ENCODE measurements around the gene CNGB1.
"Not testable (repeated sequence)": the region's sequence is repeated elsewhere in the genome, so short reads cannot be mapped to it uniquely, and the experiment has no call there.

CNGB1 gene

DNA sequence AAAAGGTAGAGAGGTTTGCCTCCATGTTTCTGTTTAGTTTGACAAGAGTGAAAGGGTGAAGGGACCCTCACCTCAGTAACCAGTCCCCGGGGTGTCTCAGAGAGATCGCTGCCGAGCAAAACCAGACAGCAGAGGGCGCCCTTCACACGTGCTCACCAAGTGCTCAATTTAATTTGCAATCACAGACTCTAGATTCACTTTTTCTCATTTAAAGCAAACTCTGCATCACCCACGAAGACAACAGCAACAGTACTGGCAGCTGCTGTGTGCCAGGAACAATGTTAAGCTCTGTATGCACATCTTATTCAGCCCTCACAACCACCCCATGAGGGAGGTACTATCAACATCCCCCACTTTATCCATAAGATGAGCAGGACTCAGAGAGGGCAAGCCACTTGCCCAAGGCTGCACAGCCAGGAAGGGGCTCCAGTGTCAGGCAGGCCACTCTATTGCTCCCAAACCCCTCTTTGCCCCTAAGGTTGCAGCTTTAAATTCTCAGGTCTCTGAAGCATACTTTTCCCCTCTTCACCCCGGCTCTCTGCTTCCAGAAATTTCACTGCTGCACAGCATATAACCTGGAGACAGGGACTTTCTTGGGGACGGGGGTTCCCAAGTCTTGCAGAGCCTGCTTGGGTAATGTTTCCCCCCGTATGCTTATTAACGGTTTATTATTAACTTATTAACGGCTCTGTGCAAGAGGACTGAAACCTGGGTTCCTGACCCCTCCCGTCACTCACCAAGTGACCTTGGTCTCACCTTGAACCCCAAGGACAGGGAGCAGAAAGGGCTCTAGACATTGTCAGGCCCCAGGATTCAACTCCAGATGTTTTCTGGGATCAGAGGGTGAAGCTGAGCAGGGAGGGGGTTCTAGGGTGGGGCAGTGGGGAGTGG lies 70.9 kb downstream of the CNGB1 start:
- DNase-seq = peak; percentile 14

DNA sequence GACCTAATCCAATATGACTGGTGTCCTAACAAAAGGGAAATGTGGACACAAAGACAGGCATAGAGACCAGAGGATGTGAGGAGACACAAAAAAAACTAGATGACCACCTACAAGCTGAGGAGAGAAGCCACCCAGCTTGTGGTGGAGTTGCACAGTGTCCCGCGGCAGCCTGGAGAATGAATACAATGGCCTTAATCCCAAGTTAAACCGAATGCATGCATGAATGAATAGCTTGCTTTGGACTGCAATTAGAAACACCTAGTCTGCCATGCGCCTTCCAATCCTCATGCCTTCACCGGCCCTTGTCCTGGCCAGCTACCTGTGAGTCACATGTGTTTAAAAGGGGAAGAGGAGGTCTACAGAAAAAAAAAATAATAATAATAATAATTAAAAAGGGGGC lies 72.0 kb downstream of the CNGB1 start:
- DNase-seq = no peak

DNA sequence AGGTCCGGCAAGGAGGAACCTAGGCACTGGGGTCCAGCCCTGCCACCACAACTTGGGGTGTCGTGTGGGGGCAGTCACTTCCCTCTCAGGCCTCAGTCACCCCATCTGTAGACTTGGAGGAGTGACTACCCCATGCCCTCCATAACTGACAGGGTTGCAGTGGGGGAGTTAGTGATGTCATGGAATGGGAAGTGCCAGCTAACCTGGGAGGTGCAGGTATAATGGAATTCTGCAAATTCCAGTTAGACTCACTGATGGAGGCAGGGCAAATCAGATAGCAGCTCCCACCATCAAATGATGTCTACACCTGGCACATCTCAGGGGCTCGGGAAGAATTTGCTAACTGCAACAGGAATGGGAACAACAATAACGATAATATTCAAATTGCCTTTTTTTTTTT lies 72.9 kb downstream of the CNGB1 start:
- DNase-seq = no peak

DNA sequence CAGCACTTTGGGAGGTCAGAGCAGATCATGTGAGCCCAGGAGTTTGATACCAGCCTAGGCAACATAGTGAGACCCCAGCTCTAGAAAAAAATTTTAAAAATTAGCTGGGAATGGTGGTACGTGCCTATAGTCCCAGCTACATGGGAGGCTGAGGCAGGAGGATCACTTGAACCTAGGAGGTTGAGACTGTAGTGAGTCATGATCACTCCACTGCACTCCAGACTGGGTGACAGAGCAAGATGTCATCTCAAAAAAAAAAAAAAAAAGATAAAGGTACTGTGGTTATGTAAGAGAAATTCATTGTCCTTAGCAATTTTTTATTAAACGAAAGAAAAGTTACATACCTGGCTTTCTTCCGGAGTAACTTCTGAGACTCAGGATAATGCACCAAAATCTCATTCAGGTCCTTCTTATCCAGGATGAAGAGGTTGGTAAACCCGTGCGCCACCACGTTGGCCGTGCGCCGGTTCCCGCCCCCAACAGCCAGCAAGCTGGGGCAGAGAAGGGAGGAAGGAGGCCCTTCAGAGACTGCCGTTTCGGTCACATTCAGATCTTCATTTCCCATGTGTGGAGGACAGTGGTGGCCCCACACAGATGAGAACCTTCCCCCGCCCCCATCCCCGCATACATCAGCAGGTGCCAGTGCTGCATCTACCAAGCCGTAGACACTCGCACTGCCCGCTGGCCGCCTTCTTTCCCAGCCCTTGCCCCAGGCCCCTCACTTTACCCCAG lies 73.7 kb downstream of the CNGB1 start:
- DNase-seq = no peak

DNA sequence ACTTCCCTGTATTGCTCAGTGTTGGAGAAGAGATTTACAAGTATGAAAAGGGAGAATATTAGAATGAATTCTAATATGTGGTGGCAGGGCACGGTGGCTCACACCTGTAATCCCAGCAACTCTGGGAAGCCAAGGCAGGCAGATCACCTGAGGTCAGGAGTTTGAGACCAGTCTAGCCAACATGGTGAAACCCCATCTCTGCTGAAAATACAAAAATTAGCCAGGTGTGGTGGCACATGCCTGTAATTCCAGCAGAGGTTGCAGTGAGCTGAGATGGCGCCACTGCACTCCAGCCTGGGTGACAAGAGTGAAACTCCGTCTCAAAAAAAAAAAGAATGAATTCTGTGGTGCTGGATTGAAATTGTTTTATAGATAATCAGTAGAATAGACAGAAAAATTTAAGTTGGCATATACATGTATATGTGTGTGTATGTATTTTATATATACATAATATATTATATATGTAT lies 75.8 kb downstream of the CNGB1 start:
- DNase-seq = not testable (repeated sequence)

DNA sequence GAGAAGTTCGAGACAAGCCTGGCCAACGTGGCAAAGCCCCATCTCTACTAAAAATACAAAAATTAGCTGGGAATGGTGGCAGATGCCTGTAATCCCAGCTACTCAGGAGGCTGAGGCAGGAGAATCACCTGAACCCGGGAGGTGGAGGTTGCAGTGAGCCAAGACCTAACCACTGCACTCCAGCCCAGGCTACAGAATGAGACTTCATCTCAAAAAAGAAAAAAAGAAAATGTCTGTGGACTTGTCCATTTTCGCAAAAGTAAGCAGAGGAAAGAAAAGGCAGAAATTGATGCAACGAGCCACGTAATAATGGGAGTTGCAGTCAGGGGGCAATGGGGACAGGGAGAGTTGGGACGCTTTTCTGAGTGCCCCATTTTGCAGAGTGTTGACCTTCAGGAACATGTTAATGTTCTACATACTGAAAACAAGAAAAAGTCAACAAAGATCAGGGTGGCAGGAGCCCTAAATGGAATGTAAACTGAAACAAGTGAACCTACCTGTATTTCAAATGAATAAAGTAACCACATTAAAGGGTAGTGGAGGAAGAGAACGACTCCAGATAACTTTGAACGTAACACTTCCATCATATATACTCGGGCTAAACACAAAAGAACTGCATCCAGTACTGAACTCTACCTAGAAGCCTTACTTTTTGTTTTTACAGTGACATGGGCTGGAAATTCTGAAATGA lies 76.4 kb downstream of the CNGB1 start:
- DNase-seq = no peak

DNA sequence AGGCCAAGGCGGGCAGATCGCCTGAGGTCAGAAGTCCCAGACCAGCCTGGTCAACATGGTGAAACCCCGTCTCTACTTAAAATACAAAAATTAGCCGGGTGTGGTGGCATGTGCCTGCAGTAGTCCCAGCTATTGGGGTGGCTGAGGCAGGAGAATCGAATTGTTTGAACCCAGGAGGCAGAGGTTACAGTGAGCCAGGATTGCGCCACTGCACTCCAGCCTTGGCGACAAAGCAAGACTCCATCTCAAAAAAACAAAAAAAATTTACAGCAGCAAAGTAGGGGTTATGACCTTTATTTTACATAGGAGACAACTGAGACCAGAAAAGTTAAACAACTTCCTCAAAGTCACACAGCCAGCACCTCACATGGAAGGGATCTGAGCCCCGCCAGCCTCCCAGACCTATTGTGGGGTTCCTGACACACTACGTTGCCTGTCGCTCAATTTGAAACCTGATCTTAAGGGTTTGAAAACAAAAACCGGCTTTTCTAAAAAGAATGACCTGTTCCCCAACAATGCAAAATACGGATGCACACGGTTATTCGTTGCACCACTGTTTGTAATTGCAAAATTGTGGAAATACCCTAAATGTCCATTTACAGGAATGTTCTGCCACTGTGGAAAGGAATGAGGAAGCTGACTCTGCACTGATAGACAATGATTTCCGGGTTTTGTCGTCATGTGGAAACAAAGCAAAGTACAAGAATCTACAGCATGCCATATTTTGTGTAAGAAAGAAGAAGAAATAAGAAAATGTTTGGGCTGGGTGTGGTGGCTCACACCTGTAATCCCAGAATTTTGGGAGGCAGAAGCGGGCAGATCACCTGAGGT lies 77.2 kb downstream of the CNGB1 start:
- DNase-seq = no peak

DNA sequence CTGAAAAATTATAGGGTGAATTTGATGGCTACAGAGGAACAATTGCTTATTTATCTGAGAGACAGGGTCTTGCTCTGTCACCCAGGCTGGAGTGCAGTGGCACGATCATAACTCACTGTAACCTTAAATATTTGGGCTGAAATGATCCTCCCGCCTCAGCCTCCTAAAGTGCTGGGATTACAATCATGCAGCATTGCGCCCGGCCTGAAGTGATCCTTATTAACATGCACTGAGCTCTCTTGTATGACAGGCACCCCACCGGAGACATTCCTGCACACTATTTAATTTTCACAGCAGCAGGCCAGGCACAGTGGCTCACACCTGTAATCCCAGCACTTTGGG lies 77.7 kb downstream of the CNGB1 start:
- no peak for DNase-seq

DNA sequence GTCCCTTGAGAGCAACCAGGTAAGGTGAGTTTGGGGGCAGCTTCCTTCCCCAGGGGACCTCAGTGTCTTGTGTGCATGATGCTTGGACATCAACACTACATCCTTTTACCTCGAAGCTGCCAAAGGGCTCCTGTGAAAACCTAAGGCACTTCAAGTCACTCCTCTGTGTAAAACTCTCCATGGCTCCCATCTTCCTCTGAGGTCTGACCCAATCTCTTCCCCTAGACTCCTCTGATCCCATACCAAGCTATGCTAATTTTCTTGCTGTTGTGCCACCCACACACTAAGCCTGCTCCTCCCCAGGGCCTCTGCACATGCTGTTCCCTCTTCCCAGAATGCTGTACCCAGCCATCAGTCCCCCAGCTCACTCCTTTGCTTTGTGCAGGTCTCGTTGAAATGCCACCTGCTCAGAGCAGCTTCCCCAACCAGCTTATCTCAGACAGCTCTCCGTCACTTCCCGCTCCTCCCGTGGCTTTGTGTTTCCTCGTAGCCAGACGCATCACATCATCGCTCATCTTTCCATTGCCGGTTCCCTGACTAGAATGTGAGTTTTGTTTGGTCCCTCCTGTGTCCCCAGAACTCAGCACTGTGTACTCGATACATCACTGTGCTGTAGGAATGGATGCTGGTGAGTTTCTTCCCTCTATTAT lies 78.4 kb downstream of the CNGB1 start:
- DNase-seq = no peak

DNA sequence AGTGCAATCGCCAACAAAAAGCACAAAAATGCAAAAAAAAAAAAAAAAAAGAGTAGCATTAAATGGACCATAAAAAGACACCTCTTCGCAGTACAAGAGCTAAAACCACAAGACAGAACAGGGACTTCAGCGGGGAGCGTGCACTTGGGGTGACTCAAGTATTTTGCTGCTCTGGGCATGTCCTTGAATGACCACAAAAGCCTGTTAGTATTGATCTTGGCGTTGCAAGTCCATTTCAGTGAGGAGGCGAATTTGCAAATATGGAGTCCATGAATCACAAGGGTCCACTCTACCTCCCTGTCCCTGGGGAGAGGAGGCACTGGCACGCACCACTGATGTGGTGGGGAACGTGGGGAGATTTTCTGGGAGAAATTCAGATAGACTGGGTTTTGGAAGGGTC lies 78.9 kb downstream of the CNGB1 start:
- no peak for DNase-seq

DNA sequence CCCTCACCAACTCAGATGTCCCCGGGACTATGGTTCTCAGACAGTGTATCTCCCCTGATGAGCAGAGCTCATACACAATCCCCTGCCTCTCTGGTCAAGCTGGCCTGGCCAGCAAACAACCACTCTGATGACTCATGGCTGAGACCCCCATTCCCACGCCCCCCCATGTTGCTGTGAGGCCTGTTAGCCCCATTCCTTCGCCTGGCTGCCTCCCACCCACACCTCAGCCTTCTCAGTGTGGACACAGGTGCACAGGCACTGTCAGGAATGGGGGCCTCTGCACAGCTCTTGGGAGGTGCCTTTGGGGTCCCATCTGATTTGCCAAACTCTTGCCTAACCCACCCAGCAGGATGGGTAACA lies 80.2 kb downstream of the CNGB1 start:
- no peak for DNase-seq

DNA sequence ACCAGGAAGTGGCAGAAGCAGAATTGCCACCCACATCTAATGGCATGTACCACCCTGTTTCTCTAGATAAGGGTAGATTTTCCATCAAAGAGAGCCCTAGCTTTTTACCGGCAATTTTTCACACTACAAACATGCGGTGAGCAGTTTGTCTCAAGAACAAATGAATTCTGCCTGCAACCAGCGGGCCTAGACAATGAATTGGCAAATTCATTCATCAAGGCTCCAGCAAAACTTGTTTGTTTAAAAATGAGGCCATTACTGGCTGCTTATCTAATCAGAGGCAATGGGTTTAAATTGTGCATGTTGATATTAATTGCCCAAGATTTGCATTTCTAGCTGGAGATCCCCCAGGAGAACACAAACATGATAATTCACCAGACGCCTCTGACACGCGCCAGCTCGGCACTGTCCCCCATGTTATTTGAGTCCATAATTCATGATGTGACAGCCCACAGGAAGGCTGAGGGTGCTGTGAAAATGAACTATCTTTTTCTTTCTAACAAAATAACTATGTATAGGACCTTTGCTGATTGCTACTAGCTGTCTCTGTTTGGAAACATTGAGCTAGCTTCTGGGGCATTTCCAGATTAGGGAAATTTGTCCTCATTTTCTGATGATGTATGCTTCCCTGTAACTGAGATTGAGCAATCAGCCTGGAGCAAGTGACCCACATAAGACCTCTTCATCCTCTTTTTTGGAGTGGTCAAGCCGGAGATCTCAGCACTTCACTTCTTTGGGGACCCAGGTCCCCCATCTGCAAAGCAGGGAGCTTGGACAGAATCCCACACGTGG lies 80.8 kb downstream of the CNGB1 start:
- DNase-seq = no peak

DNA sequence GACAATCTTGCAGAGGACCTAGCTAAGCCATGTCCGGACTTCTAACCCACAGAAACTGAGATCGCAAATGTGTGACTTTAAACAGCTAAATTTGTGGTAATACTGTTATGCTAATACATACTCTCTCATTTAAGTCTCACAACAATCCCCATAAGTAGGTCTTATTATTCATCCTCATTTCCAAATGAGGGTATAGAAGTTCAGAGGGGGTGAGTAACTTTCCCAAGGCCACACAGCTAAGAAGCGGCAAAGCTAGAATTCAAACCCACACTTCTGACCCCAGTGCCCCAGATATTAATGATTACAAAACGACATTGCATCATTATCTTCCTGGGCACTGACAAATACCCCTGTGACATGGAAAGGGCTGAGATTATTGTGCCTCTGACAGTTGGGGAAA lies 81.4 kb downstream of the CNGB1 start:
- no peak for DNase-seq

DNA sequence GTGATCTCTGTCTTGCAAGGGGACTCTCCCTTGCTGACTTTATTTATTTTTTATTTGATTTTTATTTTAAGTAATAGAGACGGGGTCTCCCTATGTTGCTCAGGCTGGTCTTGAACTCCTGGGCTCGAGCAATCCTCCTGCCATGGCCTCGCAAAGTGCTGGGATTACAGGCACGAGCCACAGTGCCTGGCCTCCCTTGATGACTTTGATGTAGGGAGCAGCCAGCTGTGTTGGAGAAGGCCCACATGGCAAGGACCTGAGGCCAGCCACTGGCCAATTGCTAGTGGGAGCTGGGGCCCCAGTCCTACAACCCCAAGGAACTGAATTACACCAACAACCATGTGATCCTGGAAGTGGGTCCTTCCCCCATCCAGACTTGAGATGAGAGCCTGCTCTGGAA lies 81.8 kb downstream of the CNGB1 start:
- no peak for DNase-seq

DNA sequence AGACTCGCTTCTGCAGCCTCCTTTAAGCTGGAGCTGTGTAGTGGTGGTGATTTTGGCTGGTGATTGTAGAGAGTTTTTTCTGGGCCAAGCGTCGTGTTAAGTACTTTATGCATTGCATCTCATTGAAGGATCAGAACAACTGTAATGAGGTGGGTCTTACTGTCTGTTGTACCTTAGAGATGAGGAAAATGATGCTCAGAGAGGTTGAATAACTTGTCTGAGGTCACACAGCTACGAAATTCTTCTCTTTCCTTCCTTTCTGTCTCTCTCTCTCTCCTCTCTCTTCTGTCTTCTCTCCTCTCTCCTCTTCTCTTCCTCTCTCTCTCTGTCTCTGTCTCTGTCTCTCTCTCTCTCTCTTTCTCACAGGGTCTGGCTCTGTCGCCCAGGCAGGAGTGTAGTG lies 82.8 kb downstream of the CNGB1 start:
- no peak for DNase-seq

DNA sequence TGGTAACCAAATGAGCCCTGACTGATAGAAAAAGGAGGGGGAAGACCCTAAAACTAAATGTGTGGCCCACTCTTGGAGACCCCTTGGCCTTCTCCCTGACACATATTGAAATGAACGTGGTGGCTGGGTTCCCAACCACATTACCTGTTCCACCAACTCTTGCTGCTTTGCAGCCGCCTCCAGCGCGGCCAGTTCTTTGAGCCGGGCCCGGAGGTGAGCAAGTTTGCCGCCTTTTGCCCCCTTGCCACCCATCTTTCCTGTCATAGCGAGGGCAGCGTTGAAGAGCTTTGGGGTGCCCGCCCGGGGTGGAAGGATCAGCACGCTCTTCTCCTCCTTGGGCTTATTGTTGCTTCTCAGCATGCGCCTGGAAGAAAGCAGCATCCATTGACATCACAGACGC lies 83.2 kb downstream of the CNGB1 start:
- no peak for DNase-seq

DNA sequence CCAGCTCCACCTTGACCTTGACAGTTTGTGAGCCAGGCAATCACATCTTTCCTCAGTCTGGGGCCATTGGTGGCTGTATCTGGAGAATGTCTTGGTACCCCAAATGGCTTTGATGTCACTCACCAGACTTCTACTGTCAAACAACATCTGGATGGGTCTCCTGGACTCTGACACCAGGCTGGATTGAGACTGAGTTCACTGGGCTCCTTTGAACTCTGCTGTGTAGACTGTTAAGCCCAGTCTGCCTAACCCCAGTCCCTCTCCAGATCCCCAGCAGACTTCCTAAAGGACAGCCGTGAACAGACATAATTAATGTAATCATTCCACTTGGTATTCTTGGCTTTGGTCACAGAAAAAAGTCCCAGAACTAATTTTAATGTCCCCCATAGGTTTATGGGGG lies 84.5 kb downstream of the CNGB1 start:
- DNase-seq = no peak

DNA sequence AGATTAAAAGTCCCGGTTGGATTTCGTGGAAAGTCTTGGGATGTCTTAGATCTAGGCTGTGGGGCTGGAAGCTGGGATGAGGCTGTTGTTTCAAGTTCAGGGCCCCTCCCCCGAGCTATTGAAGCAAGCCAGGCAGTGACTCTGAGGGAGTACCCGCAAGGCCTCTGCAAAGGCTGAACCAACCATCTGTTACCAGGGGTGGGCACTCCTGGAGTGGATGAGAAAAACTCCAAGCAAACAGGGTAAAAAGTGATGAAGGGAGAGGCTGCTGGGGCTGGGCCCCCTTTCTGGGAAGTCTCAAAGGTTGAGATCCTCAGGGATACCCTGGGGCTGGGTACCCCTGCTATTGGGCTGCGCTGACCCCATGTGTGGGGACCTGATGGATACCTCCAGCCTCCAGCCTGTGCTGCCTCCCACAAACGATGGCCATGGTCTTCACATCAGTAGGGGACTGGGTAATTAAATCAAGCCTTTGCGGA lies 86.2 kb downstream of the CNGB1 start:
- no peak for DNase-seq

DNA sequence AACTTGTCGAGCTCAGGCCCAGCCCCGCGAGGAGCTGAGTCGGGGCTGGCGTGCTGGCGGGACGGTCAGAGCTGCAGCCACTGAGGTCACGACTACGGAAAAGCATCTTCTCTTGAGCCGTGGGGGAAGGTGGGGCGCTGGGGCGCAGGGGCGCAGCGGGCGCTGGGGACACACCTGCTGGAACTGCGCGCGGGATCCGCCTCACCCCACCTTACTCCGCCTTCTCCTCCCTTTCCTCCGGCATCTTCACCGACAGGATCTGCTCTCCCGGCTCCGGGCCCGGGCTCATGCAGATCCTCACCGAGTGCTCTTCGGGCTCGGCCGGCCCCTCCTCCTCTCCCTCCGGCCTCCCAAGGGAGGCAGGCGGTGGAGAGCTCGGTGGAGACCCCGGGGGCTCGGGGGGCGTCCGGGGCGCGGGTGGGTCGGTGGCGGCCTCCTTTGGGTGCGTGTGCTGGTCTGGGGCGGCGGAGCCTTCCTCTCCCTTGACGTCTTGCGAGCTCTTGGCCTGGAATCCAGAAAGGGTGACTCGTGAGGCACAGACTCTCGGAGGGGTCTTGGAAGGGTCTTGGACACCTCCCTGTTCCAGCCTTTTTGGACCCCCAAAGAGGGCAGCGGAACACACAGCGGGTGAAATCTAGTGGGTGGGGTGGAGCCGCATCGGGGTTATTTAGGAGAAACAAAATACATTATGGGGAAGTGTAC lies 86.8 kb downstream of the CNGB1 start:
- no peak for DNase-seq

DNA sequence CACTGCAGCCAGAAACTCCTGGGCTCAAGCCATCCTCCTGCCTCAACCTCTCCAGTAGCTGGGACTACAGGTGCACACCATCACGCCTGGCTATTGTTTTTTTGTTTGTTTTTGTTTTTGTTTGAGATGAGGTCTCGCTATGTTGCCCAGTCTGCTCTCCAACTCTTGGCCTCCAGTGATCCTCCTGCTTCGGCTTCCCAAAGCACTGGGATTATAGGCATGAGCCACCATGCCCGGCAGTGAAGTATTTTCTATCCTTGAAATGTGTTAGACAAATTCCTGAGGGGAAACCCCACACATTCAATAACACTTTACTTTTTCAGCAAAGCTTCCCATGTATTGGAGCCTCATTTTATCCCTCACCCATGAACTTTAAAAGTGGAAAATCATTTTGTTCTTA lies 87.4 kb downstream of the CNGB1 start:
- no peak for DNase-seq

DNA sequence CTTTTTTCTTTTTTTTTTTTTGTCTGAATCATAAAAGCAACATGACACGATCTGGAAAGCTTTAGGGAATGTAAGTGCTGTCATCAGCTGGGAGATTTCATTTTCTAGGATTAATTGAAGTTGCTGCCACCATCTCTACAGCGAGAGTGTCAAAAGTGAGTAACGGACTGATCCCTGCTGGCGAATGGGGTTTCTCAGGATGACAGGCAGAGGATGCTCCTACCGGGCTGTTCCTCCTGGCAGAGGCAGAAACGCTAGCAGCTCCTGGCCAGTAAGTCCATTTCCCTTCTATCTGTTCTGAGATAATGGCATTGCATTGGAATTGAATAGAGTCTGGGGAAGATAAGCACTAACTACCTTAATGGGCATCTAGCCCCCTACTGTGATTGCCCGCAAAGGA lies 88.1 kb downstream of the CNGB1 start:
- DNase-seq = no peak

Measured in DMS 273 treated with DMSO at 0.1 percent for 48 hours (cell line).